Measurements from ENCODE around the gene QDPR.
A peak's percentile ranks its signal among the peaks of the same experiment; 100 is the strongest.

The QDPR gene

GRCh38 chr4:17526695-17527477 is 15.0 kb upstream of the QDPR start:
- DNase-seq = no peak

GRCh38 chr4:17523662-17524061 is 11.8 kb upstream of the QDPR start:
- DNase-seq = no peak

- no peak for DNase-seq
Observed at GRCh38 chr4:17521595-17521994, 9.7 kb upstream of the QDPR start.

GRCh38 chr4:17517664-17518063 is 5.8 kb upstream of the QDPR start:
- no peak for DNase-seq

GRCh38 chr4:17516980-17517379 is 5.1 kb upstream of the QDPR start:
- DNase-seq = no peak

- DNase-seq = no peak
Observed at GRCh38 chr4:17515445-17516407, 3.8 kb upstream of the QDPR start.

GRCh38 chr4:17514865-17515264 is 3.0 kb upstream of the QDPR start, which contains the start of gene CLRN2:
Gene CLRN2 (plus strand): TSS chr4:17515165. CDS start chr4:17515267, 102 bp downstream.
- DNase-seq = no peak

GRCh38 chr4:17512973-17513665 is 1.2 kb upstream of the QDPR start:
- DNase-seq = no peak

- peak in 1 of 2 experiments; percentile 9 for DNase-seq
Observed at GRCh38 chr4:17511509-17511949, 361 bp downstream of the QDPR start.

GRCh38 chr4:17511051-17511450 is 839 bp downstream of the QDPR start:
- no peak for DNase-seq

GRCh38 chr4:17510582-17510981 is 1.3 kb downstream of the QDPR start:
- no peak for DNase-seq

GRCh38 chr4:17504081-17504480 is 7.8 kb downstream of the QDPR start:
- DNase-seq = no peak

GRCh38 chr4:17502756-17503155 is 9.1 kb downstream of the QDPR start:
- no peak for DNase-seq

- DNase-seq = no peak
Observed at GRCh38 chr4:17500574-17500973, 11.3 kb downstream of the QDPR start.

GRCh38 chr4:17497890-17498523 is 13.9 kb downstream of the QDPR start:
- no peak for DNase-seq

GRCh38 chr4:17494258-17495190 is 17.4 kb downstream of the QDPR start:
- DNase-seq = no peak

GRCh38 chr4:17493619-17494018 is 18.3 kb downstream of the QDPR start:
- DNase-seq = no peak

GRCh38 chr4:17492876-17493275 is 19.0 kb downstream of the QDPR start:
- no peak for DNase-seq

- DNase-seq = no peak
Observed at GRCh38 chr4:17492058-17492741, 19.7 kb downstream of the QDPR start.

- no peak for DNase-seq
Observed at GRCh38 chr4:17491196-17491595, 20.7 kb downstream of the QDPR start.

- DNase-seq = no peak
Observed at GRCh38 chr4:17490575-17491059, 21.3 kb downstream of the QDPR start.
